Muscle layer of colon (tissue), 2 donors: ENCODE data around the gene ARHGEF6.

ENCODE experiments used
- H3K27ac ChIP-seq: one replicate; pipeline ENCODE4 v1.7.0; 2013; ENCODE audit warnings: low read depth, mild to moderate bottlenecking, low read length, moderate library complexity
- H3K27me3 ChIP-seq, 2 donors: one replicate each; pipeline ENCODE4 v1.7.0; 2013; ENCODE audit warnings: low read length in 2 of 2, mild to moderate bottlenecking in 2 of 2; ENCODE audit not compliant: insufficient read depth in 2 of 2, control insufficient read depth in 1 of 2
- H3K36me3 ChIP-seq: one replicate; pipeline ENCODE4 v1.7.0; 2013; ENCODE audit warnings: mild to moderate bottlenecking, low read length; ENCODE audit not compliant: insufficient read depth
- H3K4me1 ChIP-seq: one replicate; pipeline ENCODE4 v1.7.0; 2013; ENCODE audit warnings: mild to moderate bottlenecking, low read length; ENCODE audit not compliant: insufficient read depth
- H3K4me3 ChIP-seq, 2 donors: one replicate each; pipeline ENCODE4 v1.7.0; 2013; ENCODE audit warnings: low read length in 2 of 2, low read depth in 1 of 2, mild to moderate bottlenecking in 1 of 2, moderate library complexity in 1 of 2
- H3K9ac ChIP-seq: one replicate; pipeline ENCODE4 v1.7.0; 2013; ENCODE audit warnings: low read length
- H3K9me3 ChIP-seq: one replicate; pipeline ENCODE4 v1.7.0; 2013; ENCODE audit warnings: mild to moderate bottlenecking, low read length
- donor health status: abdominal sarcoma.
- donor health status: Adenocarcinoma of cecum.

Gene ARHGEF6

DNA sequence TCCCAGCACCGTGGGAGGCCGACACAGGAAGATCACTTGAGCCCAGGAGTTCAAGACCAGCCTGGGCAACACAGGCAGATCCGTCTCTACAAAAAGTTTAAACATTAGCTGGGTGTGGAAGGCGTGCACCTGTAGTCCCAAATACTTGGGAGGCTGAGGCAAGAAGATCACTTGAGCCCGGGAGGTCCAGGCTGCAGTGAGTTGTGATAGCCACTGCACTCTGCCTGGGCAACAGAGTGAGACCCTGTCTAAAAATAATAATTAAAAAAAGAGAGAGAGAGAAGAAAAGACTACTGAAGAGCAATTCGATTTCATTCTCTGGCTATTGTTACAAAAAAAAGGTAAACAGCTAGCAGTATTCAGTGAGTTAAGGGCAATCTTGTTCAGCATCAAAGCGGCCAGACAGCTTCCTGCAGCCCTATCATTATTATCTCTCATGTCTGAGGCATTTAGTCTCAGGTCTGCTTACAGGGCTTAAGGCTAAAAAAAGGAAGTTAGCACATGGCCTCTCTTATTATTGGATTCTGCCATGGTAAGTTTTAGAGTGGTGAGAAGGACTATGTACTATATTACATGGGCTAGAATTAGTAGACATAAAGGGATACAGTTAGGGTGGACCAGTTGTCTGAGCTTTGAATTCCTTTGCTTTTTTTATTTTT is 37.9 kb downstream of the ARHGEF6 start:
- H3K9ac ChIP-seq, result no peak overlapping the region
- no peak overlapping the region for H3K27ac ChIP-seq
- peaks cover 4% of the 10 kb centered on the region for H3K4me1 ChIP-seq
- H3K36me3 ChIP-seq, result no peaks in the 10 kb centered on the region
- H3K27me3 ChIP-seq, result peaks cover 0 to 4% of the 10 kb centered on the region in 2 donors
- no peak overlapping the region for H3K4me3 ChIP-seq
- no peaks in the 10 kb centered on the region for H3K9me3 ChIP-seq

DNA sequence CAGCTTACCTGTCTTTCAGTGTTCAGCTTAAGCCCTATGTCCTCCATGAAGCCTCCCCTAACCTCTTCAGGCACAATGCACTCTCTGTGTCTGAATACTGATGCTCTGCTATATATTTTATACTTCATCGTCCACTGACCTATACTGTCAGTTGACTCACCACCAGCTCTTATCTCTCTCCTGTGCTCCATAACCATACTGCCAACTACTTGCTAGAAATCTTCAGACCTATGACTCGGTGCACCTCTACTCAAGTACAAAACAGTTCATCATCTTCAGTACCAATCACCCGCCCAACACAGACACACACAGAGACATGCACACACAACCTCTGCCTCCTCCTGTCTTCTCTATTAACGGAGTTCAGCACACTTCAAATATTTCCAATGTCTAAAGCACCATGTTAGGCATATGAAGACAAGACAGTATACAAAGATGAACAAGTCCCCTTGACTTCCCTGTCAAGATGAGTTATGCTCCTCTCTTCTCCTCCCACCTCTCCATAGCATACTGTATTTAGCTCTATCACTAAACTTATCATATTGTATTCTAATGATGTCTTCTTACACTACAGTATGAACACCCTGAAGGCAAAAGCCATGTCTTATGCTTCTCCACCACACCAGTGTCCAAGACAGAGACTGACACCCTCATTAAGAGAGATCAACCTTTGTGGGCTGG is 42.5 kb downstream of the ARHGEF6 start:
- Histone ChIP-seq H3K27ac (no peak overlapping the region), H3K4me1 (no peaks in the 10 kb centered on the region), H3K9ac (no peak overlapping the region)

DNA sequence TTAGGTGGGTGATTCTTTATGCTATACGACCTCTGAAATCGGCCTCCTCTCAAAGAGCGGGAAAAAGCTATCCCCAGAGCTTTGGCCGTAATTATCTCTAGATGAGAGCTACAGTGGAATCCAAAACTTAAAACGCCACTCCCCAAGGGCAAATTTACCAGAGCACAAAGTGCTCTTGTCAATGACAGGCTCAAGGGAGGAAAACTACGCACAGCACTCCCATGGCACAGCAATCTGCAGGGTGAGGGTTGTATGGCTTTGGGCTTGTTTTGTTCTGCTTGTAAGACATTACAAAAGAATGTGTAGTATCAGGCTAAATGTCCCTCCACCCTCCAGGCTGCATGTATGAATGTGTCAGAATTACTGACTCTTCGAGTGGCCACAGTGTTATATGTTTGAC is 44.0 kb downstream of the ARHGEF6 start:
- Histone ChIP-seq H3K9ac (no peak overlapping the region), H3K9me3 (no peaks in the 10 kb centered on the region), H3K4me1 (no peaks in the 10 kb centered on the region), H3K27ac (no peak overlapping the region), H3K36me3 (no peaks in the 10 kb centered on the region), H3K27me3 (peaks cover 0 to 5% of the 10 kb centered on the region in 2 donors), H3K4me3 (no peak overlapping the region)

More for the DNA sequence above, 42.5 kb downstream of the ARHGEF6 start:
- Histone ChIP-seq H3K36me3 (no peaks in the 10 kb centered on the region), H3K9me3 (no peaks in the 10 kb centered on the region), H3K27me3 (peaks cover 0 to 5% of the 10 kb centered on the region in 2 donors), H3K4me3 (no peak overlapping the region)

DNA sequence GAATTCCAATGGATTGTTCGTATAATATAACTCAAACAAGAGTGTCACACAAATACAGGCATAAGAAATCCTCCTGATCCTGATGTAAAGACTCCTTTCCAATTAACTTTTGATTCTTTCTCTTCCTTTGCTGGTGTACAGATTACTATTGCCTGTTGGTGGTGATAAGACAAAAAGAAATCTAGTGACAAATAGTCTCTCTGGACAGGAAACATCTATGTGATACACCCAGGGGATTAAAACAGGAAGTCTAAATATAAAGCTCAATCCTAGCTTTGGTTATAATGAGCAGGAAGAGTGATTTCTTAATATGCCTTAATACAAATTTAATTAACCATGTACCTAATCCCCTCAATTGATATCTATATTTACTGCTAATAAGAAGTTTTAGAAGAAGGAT is 45.1 kb downstream of the ARHGEF6 start:
- Histone ChIP-seq H3K36me3 (no peaks in the 10 kb centered on the region), H3K27ac (no peak overlapping the region), H3K9ac (no peak overlapping the region), H3K4me3 (no peak overlapping the region), H3K27me3 (peaks cover 0 to 5% of the 10 kb centered on the region in 2 donors), H3K9me3 (no peaks in the 10 kb centered on the region), H3K4me1 (no peaks in the 10 kb centered on the region)

- Histone ChIP-seq H3K9me3 (no peaks in the 10 kb centered on the region), H3K27ac (no peak overlapping the region), H3K27me3 (peaks cover 0 to 5% of the 10 kb centered on the region in 2 donors), H3K4me3 (no peak overlapping the region), H3K36me3 (no peaks in the 10 kb centered on the region), H3K4me1 (no peaks in the 10 kb centered on the region), H3K9ac (no peak overlapping the region)
Observed at GRCh38 chrX:136733613-136734012, 47.1 kb downstream of the ARHGEF6 start.

- H3K4me3 ChIP-seq, result no peak overlapping the region
- no peak overlapping the region for H3K27ac ChIP-seq
- no peaks in the 10 kb centered on the region for H3K4me1 ChIP-seq
- peaks cover 0 to 6% of the 10 kb centered on the region in 2 donors for H3K27me3 ChIP-seq
- H3K9ac ChIP-seq, result no peak overlapping the region
- no peaks in the 10 kb centered on the region for H3K9me3 ChIP-seq
- H3K36me3 ChIP-seq, result no peaks in the 10 kb centered on the region
Observed at GRCh38 chrX:136731798-136732197, 48.9 kb downstream of the ARHGEF6 start.

DNA sequence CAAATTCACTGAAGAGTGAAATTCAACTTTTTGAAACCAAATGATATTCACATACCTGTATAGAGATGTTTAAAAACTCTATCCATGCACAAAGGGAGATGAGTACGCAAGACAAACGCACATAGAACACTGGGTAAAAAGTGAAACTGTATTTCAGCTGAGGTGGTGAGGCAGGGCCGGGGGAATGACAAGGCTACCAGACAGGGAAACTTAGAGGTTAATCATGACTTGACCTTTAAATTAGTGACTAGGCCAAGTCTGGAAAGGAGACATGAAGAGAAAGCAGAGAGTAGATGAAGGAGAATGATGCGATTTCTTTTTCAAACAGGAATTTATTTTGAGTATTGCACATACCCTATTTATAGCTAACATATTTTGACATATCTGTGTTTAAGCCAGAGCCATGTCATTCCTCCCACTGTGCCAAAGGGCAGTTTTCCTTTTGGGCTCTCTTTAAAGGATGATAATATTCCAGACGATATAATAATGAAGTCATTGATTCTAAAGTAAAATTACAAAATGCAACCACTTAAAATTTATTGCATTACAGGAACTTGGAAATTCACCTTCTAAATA is 49.4 kb downstream of the ARHGEF6 start:
- H3K27ac ChIP-seq, result no peak overlapping the region

GRCh38 chrX:136728393-136728792 is 52.3 kb downstream of the ARHGEF6 start:
- H3K4me3 ChIP-seq, result no peak overlapping the region
- H3K9me3 ChIP-seq, result no peaks in the 10 kb centered on the region
- peaks cover 6% of the 10 kb centered on the region for H3K4me1 ChIP-seq
- H3K9ac ChIP-seq, result no peak overlapping the region
- H3K27ac ChIP-seq, result no peak overlapping the region
- no peaks in the 10 kb centered on the region for H3K36me3 ChIP-seq
- H3K27me3 ChIP-seq, result peaks cover 0 to 6% of the 10 kb centered on the region in 2 donors

More for the DNA sequence above, 49.4 kb downstream of the ARHGEF6 start:
- peaks cover 0 to 6% of the 10 kb centered on the region in 2 donors for H3K27me3 ChIP-seq
- no peaks in the 10 kb centered on the region for H3K9me3 ChIP-seq
- H3K4me1 ChIP-seq, result no peaks in the 10 kb centered on the region
- H3K4me3 ChIP-seq, result no peak overlapping the region
- H3K36me3 ChIP-seq, result no peaks in the 10 kb centered on the region
- H3K9ac ChIP-seq, result no peak overlapping the region

GRCh38 chrX:136725441-136726104 is 55.2 kb downstream of the ARHGEF6 start:
- peaks cover 0 to 6% of the 10 kb centered on the region in 2 donors for H3K27me3 ChIP-seq
- H3K9me3 ChIP-seq, result no peaks in the 10 kb centered on the region
- no peak overlapping the region for H3K9ac ChIP-seq
- no peak overlapping the region for H3K4me3 ChIP-seq
- no peaks in the 10 kb centered on the region for H3K36me3 ChIP-seq
- H3K27ac ChIP-seq, result no peak overlapping the region
- H3K4me1 ChIP-seq, result peaks cover 6% of the 10 kb centered on the region

DNA sequence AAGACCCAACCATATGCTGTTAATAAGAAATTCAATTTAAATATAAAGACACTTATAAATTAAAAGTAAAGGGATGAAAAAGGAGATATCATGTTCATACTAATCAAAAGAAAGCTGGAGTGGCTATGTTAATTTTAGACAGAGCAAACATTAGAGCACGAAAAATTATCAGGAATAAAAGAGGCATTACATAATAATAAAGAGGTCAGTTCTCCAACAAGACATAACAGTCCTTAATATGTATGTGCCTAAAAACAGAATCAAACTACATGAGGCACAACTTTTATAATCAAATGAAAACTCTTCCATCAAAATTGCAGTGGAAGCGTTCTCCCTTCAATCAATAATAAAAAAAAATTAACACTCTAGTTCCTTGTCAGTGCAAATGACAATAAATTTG is 62.6 kb downstream of the ARHGEF6 start:
- H3K27ac ChIP-seq, result no peak overlapping the region
- no peaks in the 10 kb centered on the region for H3K27me3 ChIP-seq
- H3K9me3 ChIP-seq, result no peaks in the 10 kb centered on the region
- no peaks in the 10 kb centered on the region for H3K4me1 ChIP-seq
- no peaks in the 10 kb centered on the region for H3K36me3 ChIP-seq
- no peak overlapping the region for H3K4me3 ChIP-seq
- H3K9ac ChIP-seq, result no peak overlapping the region
